OCI-LY3 (cell line): ENCODE measurements around the gene REC114.
"Not testable (repeated sequence)": the region's sequence is repeated elsewhere in the genome, so short reads cannot be mapped to it uniquely, and the experiment has no call there.

ENCODE experiments used
- CTCF ChIP-seq: fragments of 200-600, 300-600 bp; sonication (generic); IDR thresholded peaks from 2 replicates; pipeline ENCODE4 v1.5.1; 2014; ENCODE audit warnings: antibody characterized with exemption, low read length, low read depth
- EZH2phosphoT487 ChIP-seq: fragments of 200-600 bp; shearing (Covaris generic); IDR thresholded peaks from 2 replicates; pipeline ENCODE4 v1.6.1; 2018; ENCODE audit warnings: antibody characterized with exemption, mixed run types, low read depth

GRCh38 chr15:73448158-73448758 lies 5.3 kb downstream of the REC114 start:
- not testable (repeated sequence) for TF ChIP-seq CTCF, EZH2phosphoT487
